NB4 (cell line): Measurements from ENCODE around the gene MEGF6.

Experiments
- CTCF ChIP-seq: IDR thresholded peaks from one replicate; pipeline ENCODE4 v1.5.1; 2012; ENCODE audit warnings: low read depth, low read length
- MYC ChIP-seq: IDR thresholded peaks from 2 replicates; pipeline ENCODE4 v1.6.1; 2011; ENCODE audit warnings: low read depth, low read length
- POLR2A ChIP-seq: IDR thresholded peaks from 2 replicates; pipeline ENCODE4 v1.6.1; 2011; ENCODE audit warnings: mild to moderate bottlenecking; ENCODE audit not compliant: insufficient read length; ENCODE audit errors: extremely low read depth

- TF ChIP-seq CTCF (peak; percentile 92), POLR2A (no peak), MYC (no peak)
Observed at GRCh38 chr1:3453203-3453761, 158.0 kb downstream of the MEGF6 start.
